ENCODE results near the gene CABLES2.

CABLES2 gene

DNA sequence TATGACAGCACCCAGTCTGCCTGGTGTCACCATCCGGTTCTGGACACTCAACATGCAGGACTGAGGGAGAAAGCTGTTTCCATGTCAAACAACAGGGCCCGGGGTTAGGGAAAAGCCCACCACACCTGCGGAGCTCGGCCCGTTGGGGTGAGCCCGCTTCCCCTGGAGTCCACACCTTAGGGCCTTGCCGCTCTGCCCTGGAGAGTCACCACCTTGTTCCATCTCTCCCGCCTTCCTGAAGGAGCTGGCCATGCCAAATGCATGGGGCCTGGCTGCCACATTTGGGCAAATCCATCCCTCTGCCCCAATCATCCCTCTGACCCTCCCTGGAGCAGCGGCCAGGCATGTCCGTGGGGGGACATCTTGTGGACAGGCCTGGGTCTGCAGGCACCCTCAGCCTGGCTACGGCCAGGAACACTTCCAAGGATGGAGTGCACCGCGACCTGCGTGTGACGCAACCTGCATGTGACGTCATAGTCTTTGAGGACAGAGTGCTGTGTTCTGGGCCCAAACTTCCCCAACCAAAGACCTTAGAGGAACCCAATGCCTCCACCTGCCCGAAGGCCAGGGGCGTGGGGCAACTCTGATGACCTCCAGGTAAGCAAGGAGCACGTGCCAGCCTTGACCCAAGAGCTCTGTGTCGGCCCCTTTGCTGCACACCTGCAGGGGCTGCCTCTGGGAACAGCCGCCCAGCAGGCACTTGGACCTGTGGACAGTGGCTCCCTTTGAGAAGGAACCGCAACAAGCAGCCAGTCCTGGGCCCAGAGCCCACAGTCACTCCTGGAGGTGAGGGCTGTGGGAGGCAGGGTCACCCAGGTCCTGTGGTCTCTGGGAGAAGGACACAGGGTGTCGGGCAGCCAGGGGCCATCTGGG lies 1.7 kb downstream of the CABLES2 start:
- DNase-seq (ENCODE audit: low read depth), result no peak

GRCh38 chr20:62404761-62405107 lies 2.4 kb downstream of the CABLES2 start:
- no peak for DNase-seq (ENCODE audit: low read depth)

- DNase-seq (ENCODE audit: low read depth), result no peak
These were observed 2.9 kb downstream of the CABLES2 start for GRCh38 chr20:62404112-62404665.

GRCh38 chr20:62403331-62403730 lies 3.8 kb downstream of the CABLES2 start:
- no peak for DNase-seq (ENCODE audit: low read depth)

GRCh38 chr20:62402456-62403150 lies 4.5 kb downstream of the CABLES2 start:
- DNase-seq (ENCODE audit: low read depth), result no peak

DNA sequence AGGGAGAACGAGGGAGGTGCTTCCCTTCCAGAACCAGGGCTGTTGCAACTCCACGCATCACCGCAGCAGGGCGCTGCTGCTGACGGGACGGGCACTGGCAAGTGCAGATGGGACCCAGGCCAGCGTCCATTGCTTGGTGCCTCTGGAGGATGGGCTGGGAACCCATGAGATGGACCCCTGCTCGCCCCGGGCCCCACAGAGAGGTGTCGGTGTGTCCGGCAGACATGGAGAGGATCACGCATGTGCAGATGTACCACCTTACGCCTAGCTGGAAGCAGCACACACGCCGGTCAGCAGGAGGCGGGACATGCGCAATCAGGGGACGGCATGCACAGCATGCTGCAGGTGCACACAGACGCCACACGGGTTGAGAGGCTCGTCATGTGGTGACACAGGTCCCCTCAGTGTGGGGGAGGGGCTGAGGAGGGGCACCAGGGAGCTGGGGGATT lies 5.7 kb downstream of the CABLES2 start:
- DNase-seq (ENCODE audit: low read depth), result no peak

DNA sequence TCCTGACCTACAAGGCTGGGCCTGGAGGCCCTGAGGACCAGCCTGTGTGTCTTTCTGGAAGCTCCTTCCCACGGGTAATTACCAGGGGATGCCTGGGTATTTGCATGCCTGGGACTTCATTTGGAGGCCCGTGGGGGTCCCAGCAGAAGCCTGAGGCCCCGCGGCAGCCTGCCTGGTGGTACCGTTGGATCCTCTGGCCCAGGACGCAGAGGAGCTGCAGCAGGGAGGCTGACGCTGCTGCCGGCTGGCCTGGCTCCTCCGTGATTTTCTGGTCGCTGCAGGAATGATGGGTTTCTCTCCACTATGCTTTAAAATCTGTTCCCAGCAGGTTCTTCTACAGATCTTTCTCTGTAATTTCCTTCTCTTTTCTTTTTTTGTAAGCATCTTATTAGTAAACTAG lies 6.5 kb downstream of the CABLES2 start:
- DNase-seq (ENCODE audit: low read depth), result no peak

DNA sequence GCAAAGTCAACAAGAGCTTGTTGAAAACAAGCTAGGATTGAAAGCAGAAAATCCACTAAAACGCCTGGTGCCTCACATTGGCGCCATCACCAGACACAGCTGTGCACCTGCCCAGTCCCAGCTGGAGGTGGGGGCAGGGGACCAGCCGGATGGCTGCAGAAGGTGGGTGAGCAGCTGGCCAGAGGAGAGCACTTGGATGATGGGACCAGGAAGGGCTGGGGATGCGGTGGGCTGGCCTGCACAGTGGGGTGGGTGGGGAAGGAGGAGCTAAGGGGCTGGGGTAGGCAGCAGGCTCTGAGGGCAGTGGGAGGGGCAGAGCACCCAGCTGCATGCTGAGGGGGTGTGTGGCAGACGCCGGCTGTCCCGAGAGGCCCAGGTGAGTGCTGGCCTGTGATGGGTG lies 7.1 kb downstream of the CABLES2 start:
- DNase-seq (ENCODE audit: low read depth), result no peak

DNA sequence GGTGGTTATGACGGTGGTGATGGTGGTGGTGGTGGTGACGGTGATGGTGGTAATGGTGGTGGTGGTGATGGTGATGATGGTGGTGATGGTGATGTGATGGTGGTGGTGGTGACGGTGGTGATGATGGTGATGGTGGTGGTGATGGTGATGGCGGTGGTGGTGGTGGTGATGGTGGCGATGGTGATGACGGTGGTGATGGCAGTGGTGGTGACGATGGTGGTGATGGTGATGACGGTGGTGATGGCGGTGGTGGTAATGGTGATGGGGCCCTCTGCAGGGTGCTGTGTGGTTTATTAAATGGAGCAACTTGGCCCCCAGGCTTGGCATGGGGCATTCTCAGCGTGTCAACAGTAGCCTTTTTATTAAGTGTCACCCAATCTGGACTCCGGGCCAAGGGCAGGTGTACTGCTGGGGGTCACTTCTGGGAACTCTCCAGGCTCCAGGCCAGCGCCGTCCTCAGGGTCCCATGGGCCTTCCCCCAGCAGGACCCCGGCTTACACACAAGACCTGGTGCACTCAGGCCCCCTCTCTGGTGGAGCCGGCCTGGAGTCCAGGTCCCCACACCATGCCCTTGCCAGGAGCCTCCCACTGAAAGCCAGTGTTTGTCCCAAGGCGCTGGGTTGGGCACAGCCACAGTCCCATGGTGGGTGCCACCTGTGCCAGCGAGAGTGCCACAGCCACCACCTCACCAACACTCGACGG lies 8.8 kb downstream of the CABLES2 start:
- DNase-seq (ENCODE audit: low read depth), result no peak

- no peak for DNase-seq (ENCODE audit: low read depth)
These were observed 10.5 kb downstream of the CABLES2 start for GRCh38 chr20:62396367-62397239.

- no peak for DNase-seq (ENCODE audit: low read depth)
These were observed 11.5 kb downstream of the CABLES2 start for GRCh38 chr20:62395311-62396242.

DNA sequence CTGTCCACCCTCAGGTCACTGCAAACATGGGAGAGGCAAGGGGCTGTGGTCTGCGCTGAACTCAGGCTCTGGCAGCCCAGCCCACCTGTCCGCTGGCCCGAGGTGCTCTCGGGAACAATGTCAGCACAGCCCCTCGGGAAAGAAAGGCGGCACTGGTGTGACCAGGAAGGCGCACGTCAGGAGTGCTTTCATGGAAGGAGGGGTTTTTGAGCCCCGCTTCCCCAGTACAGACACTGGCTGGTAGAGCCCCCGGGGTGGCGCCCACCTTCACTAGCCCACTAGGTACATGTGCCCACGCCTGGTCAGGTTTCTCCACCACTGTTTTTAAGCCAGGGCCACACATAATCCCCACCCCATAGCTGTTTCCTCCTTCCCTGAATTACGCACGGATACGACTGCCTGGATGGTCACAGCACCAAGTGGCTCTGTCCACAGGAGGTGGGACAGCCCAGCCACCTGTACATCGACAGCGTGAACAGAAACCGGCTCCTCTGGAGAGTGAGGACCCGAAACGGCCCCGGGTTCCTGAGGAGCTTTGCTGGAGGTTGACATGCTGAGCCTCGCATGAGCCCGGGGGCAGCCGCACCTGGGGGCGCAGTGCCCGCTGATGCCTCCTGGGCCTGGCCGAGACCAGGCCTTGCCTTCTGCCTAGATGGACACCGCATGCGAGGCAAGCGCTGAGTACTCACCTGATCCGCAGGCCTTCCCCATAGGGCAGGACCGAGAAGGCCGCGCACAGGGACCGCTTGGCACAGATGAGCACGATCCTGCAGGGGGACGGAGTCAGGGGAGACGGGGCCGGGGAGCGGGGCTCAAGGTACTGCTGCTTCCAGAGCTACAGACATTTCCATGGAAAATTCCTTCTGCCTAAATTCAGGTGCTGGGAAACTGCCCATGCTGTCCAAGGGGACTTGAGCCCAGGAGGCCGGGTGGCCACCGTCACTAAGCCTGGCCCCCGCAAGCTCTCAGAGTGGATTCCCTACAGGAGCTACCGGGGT lies 12.5 kb downstream of the CABLES2 start:
- DNase-seq (ENCODE audit: low read depth), result no peak

DNA sequence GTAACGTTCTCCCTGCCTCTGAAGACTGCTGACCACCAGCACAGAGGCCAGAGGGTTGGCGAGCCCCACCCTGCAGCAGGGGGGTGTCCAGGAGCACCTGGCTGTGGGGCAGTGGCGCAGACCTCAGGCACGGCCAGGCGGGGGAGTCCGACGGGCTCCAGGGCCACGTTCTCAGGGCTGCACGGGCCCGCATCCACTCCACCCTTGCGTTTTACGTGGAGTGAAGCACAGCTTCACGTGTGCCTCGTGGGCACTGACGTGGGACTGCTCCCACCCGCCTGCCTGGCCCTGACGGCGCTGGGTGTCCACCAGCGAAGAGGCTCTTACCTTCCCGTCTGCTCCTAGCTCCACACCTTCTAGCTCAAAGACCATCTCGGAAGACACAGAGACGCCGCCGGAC lies 13.3 kb downstream of the CABLES2 start:
- DNase-seq (ENCODE audit: low read depth), result no peak

- no peak for DNase-seq (ENCODE audit: low read depth)
These were observed 13.8 kb downstream of the CABLES2 start for GRCh38 chr20:62393335-62393665.

GRCh38 chr20:62392621-62393334 lies 14.3 kb downstream of the CABLES2 start:
- no peak for DNase-seq (ENCODE audit: low read depth)

GRCh38 chr20:62392077-62392418 lies 15.0 kb downstream of the CABLES2 start:
- no peak for DNase-seq (ENCODE audit: low read depth)

GRCh38 chr20:62391165-62392076 lies 15.7 kb downstream of the CABLES2 start:
- DNase-seq (ENCODE audit: low read depth), result no peak
